Measurements from ENCODE around the gene CLCN4.

Gene CLCN4

GRCh38 chrX:10259716-10260115 lies 102.9 kb downstream of the CLCN4 start:
- Histone ChIP-seq H4K20me1 (ENCODE audit: insufficient read depth, low read length, poor library complexity, severe bottlenecking) (no peaks in the 10 kb centered on the region), H3K9me2 (replicated peaks; ENCODE audit: low read depth, low read length) (no peaks in the 10 kb centered on the region), H3K4me2 (ENCODE audit: low read depth, low read length, poor library complexity, severe bottlenecking) (no peak overlapping the region), H3K9ac (ENCODE audit: low read depth, low read length, poor library complexity, severe bottlenecking) (no peak overlapping the region), H3K4me3 (ENCODE audit: low read length, poor library complexity, severe bottlenecking) (no peak overlapping the region), H3K4me1 (ENCODE audit: insufficient read depth, low read length, poor library complexity, severe bottlenecking) (no peaks in the 10 kb centered on the region), H2AFZ (ENCODE audit: low read length) (no peak overlapping the region), H3K27me3 (ENCODE audit: insufficient read depth, low read length, poor library complexity, severe bottlenecking) (no peaks in the 10 kb centered on the region), H3K9me3 (ENCODE audit: insufficient read depth, low read depth, low read length) (no peaks in the 10 kb centered on the region), H3K36me3 (ENCODE audit: insufficient read depth, low read length) (no peaks in the 10 kb centered on the region), H3F3A (ENCODE audit: low read depth) (no peaks in the 10 kb centered on the region), H3K79me2 (ENCODE audit: insufficient read depth, low read length) (no peaks in the 10 kb centered on the region)
- TF ChIP-seq CTCF (conservative IDR thresholded peaks at IDR 0.05; ENCODE audit: low read length) (no peak), EZH2phosphoT487 (IDR thresholded peaks at IDR 0.05; ENCODE audit: borderline replicate concordance) (no peak)

GRCh38 chrX:10265775-10266174 lies 109.0 kb downstream of the CLCN4 start:
- H3K9ac ChIP-seq (ENCODE audit: low read depth, low read length, poor library complexity, severe bottlenecking): no peak overlapping the region
- H4K20me1 ChIP-seq (ENCODE audit: insufficient read depth, low read length, poor library complexity, severe bottlenecking): no peaks in the 10 kb centered on the region
- H3K79me2 ChIP-seq (ENCODE audit: insufficient read depth, low read length): no peaks in the 10 kb centered on the region
- no peak overlapping the region for H2AFZ ChIP-seq (ENCODE audit: low read length)
- H3K9me2 ChIP-seq (replicated peaks; ENCODE audit: low read depth, low read length): no peaks in the 10 kb centered on the region
- H3K36me3 ChIP-seq (ENCODE audit: insufficient read depth, low read length): no peaks in the 10 kb centered on the region
- no peaks in the 10 kb centered on the region for H3K4me1 ChIP-seq (ENCODE audit: insufficient read depth, low read length, poor library complexity, severe bottlenecking)
- H3F3A ChIP-seq (ENCODE audit: low read depth): no peaks in the 10 kb centered on the region
- H3K4me2 ChIP-seq (ENCODE audit: low read depth, low read length, poor library complexity, severe bottlenecking): no peak overlapping the region
- H3K9me3 ChIP-seq (ENCODE audit: insufficient read depth, low read depth, low read length): no peaks in the 10 kb centered on the region
- no peaks in the 10 kb centered on the region for H3K27me3 ChIP-seq (ENCODE audit: insufficient read depth, low read length, poor library complexity, severe bottlenecking)
- no peak overlapping the region for H3K4me3 ChIP-seq (ENCODE audit: low read length, poor library complexity, severe bottlenecking)
- no peak for TF ChIP-seq CTCF (conservative IDR thresholded peaks at IDR 0.05; ENCODE audit: low read length)
- TF ChIP-seq EZH2phosphoT487 (IDR thresholded peaks at IDR 0.05; ENCODE audit: borderline replicate concordance): no peak

GRCh38 chrX:10278716-10279115 lies 121.9 kb downstream of the CLCN4 start:
- no peaks in the 10 kb centered on the region for H3K79me2 ChIP-seq (ENCODE audit: insufficient read depth, low read length)
- no peak overlapping the region for H3K4me3 ChIP-seq (ENCODE audit: low read length, poor library complexity, severe bottlenecking)
- no peaks in the 10 kb centered on the region for H3K9me2 ChIP-seq (replicated peaks; ENCODE audit: low read depth, low read length)
- TF ChIP-seq EZH2phosphoT487 (IDR thresholded peaks at IDR 0.05; ENCODE audit: borderline replicate concordance) (no peak), CTCF (conservative IDR thresholded peaks at IDR 0.05; ENCODE audit: low read length) (no peak)
- no peaks in the 10 kb centered on the region for H3K36me3 ChIP-seq (ENCODE audit: insufficient read depth, low read length)
- no peak overlapping the region for H2AFZ ChIP-seq (ENCODE audit: low read length)
- no peaks in the 10 kb centered on the region for H3K27me3 ChIP-seq (ENCODE audit: insufficient read depth, low read length, poor library complexity, severe bottlenecking)
- no peaks in the 10 kb centered on the region for H3F3A ChIP-seq (ENCODE audit: low read depth)
- no peaks in the 10 kb centered on the region for H3K4me1 ChIP-seq (ENCODE audit: insufficient read depth, low read length, poor library complexity, severe bottlenecking)
- no peaks in the 10 kb centered on the region for H4K20me1 ChIP-seq (ENCODE audit: insufficient read depth, low read length, poor library complexity, severe bottlenecking)
- H3K9ac ChIP-seq (ENCODE audit: low read depth, low read length, poor library complexity, severe bottlenecking): no peak overlapping the region
- no peaks in the 10 kb centered on the region for H3K9me3 ChIP-seq (ENCODE audit: insufficient read depth, low read depth, low read length)
- H3K4me2 ChIP-seq (ENCODE audit: low read depth, low read length, poor library complexity, severe bottlenecking): no peak overlapping the region
